HEK293 (cell line): ENCODE results near the gene GMDS.

ENCODE experiments used
- CTCF ChIP-seq: fragments of 450-650 bp; formaldehyde crosslinking; IDR thresholded peaks from 2 replicates; pipeline ENCODE4 v1.5.1; 2016; ENCODE audit warnings: missing biosample characterization, missing genetic modification characterization
- GLIS2 ChIP-seq: fragments of 450-650 bp; formaldehyde crosslinking; IDR thresholded peaks from 2 replicates; pipeline ENCODE4 v1.5.1; 2016; ENCODE audit warnings: missing biosample characterization, missing genetic modification characterization
- PRDM1 ChIP-seq: fragments of 450-650 bp; formaldehyde crosslinking; IDR thresholded peaks from 2 replicates; pipeline ENCODE4; 2016; ENCODE audit warnings: missing biosample characterization, missing genetic modification characterization
- TSHZ1 ChIP-seq: fragments of 450-650 bp; formaldehyde crosslinking; IDR thresholded peaks from 2 replicates; pipeline ENCODE4 v1.5.1; 2016; ENCODE audit warnings: missing biosample characterization, missing genetic modification characterization, borderline replicate concordance
- YY1 ChIP-seq: fragments of 450-650 bp; formaldehyde crosslinking; IDR thresholded peaks from 2 replicates; pipeline ENCODE4 v1.5.1; 2018; ENCODE audit warnings: missing biosample characterization, missing genetic modification characterization
- ZNF350 ChIP-seq: fragments of 450-650 bp; formaldehyde crosslinking; IDR thresholded peaks from 2 replicates; pipeline ENCODE4 v1.5.0; 2017; ENCODE audit warnings: missing biosample characterization, mild to moderate bottlenecking, missing genetic modification characterization
- ZNF473 ChIP-seq: fragments of 450-650 bp; formaldehyde crosslinking; IDR thresholded peaks from 2 replicates; pipeline ENCODE4 v1.5.1; 2017; ENCODE audit warnings: missing biosample characterization, missing genetic modification characterization
- ZNF48 ChIP-seq: fragments of 450-650 bp; formaldehyde crosslinking; IDR thresholded peaks from 2 replicates; pipeline ENCODE4 v1.5.1; 2016; ENCODE audit warnings: missing biosample characterization, missing genetic modification characterization

- TF ChIP-seq ZNF473 (tag by site-specific recombination) (no peak), GLIS2 (tag by site-specific recombination) (no peak), CTCF (tag by site-specific recombination) (no peak), ZNF48 (tag by site-specific recombination) (no peak), TSHZ1 (tag by site-specific recombination) (no peak), PRDM1 (tag by site-specific recombination) (no peak), ZNF350 (tag by site-specific recombination) (no peak), YY1 (tag by site-specific recombination) (no peak)
Observed at GRCh38 chr6:1597121-1597744, 648.2 kb downstream of the GMDS start.
